Prostate gland (tissue), 2 donors: ENCODE results near the gene CD47. TPM values are rescaled to one million over a fixed set of nuclear protein-coding genes. Genes with fewer than 3 reads are reported as not detected.

Source experiments
- DNase-seq: peaks from one replicate; pipeline ENCODE4 v3.0.0-alpha.2; 2019; ENCODE audit warnings: low spot score
- H3K27ac ChIP-seq, 2 donors: fragments of 200-600 bp; sonication (generic); 2 replicates each; pipeline ENCODE4 v1.5.1; 2017 to 2019
- H3K27me3 ChIP-seq: fragments of 200-600 bp; sonication (generic); replicated peaks from 2 replicates; pipeline ENCODE4 v1.5.1; 2019; ENCODE audit not compliant: insufficient read depth
- H3K36me3 ChIP-seq, 2 donors: fragments of 200-600 bp; sonication (generic); 1 replicate in 1 of 2; 2 replicates in 1 of 2; pipeline versions ENCODE4 v1.5.1 to v1.8.1; 2017 to 2019
- H3K4me1 ChIP-seq: fragments of 200-600 bp; sonication (generic); replicated peaks from 2 replicates; pipeline ENCODE4 v1.5.1; 2019
- H3K4me3 ChIP-seq, 2 donors: fragments of 200-600 bp; sonication (generic); 2 replicates each; pipeline ENCODE4 v1.5.1; 2017 to 2019
- H3K9me3 ChIP-seq: fragments of 200-600 bp; sonication (generic); 2 replicates; pipeline ENCODE4 v1.5.1; 2017
- CTCF ChIP-seq, 4 experiments: fragments of 200-600 bp in 2 of 4; fragments of 450-650 bp in 2 of 4; sonication (generic) in 2 of 4; IDR thresholded peaks; 1 replicate in 3 of 4; 2 replicates in 1 of 4; pipeline ENCODE4 v1.5.1; 2016 to 2019; ENCODE audit warnings: antibody characterized with exemption in 4 of 4, mild to moderate bottlenecking in 2 of 4, moderate library complexity in 2 of 4
- POLR2A ChIP-seq: fragments of 450-650 bp; IDR thresholded peaks from one replicate; pipeline ENCODE4 v1.6.1; 2016; ENCODE audit warnings: antibody characterized with exemption, mild to moderate bottlenecking
- POLR2AphosphoS5 ChIP-seq: sonication (generic); formaldehyde crosslinking; IDR thresholded peaks from one replicate; pipeline ENCODE4 v1.6.1; 2017; ENCODE audit warnings: antibody characterized with exemption
- WGBS: methylation state at CpG from one replicate; pipeline ENCODE4 v1.1.5; 2018; 5-methylcytosine and 5-hydroxymethylcytosine counted together
- intact Hi-C: fragments of 100-400 bp; cut with DNase I; formaldehyde crosslinking; loops from one replicate; pipeline ENCODE4 v1.14.2; 2022
- total RNA-seq, 2 donors: library from RNA; depleted of rRNA; stranded (reverse); fragments of >200 nt; gene quantifications; one replicate each; pipeline ENCODE4 v1.1.0, GENCODE V29; 2016

CD47 gene
- total RNA-seq, 2 donors from 2014 or later, result 90.1 to 197 TPM

GRCh38 chr3:108025177-108025576 lies 65.7 kb downstream of the CD47 start:
- TF ChIP-seq POLR2AphosphoS5 (no peak), CTCF (IDR thresholded peaks at IDR 0.05) (no peak), POLR2A (no peak)
- Histone ChIP-seq H3K27ac (no peak overlapping the region), H3K27me3 (no peaks in the 10 kb centered on the region), H3K9me3 (no peaks in the 10 kb centered on the region), H3K36me3 (no peaks in the 10 kb centered on the region), H3K4me3 (no peak overlapping the region), H3K4me1 (no peaks in the 10 kb centered on the region)
- WGBS, result 98% methylated on average over 3 of the region's 3 CpGs
- DNase-seq, result no peak
- intact Hi-C loops, result no loop called here

GRCh38 chr3:108024146-108024850 lies 66.5 kb downstream of the CD47 start:
- no peak overlapping the region for H3K27ac ChIP-seq
- DNase-seq, result no peak
- TF ChIP-seq POLR2A, result no peak
- TF ChIP-seq POLR2AphosphoS5, result no peak
- no peak for TF ChIP-seq CTCF (IDR thresholded peaks at IDR 0.05)
- no peaks in the 10 kb centered on the region for H3K36me3 ChIP-seq
- no peaks in the 10 kb centered on the region for H3K27me3 ChIP-seq
- 85% methylated on average over 6 of the region's 6 CpGs for WGBS
- H3K9me3 ChIP-seq, result no peaks in the 10 kb centered on the region
- H3K4me1 ChIP-seq, result no peaks in the 10 kb centered on the region
- no peak overlapping the region for H3K4me3 ChIP-seq
- intact Hi-C loops, result no loop called here

GRCh38 chr3:108022256-108023150 lies 68.3 kb downstream of the CD47 start:
- TF ChIP-seq CTCF (IDR thresholded peaks at IDR 0.05) (no peak), POLR2A (no peak), POLR2AphosphoS5 (no peak)
- Histone ChIP-seq H3K9me3 (no peaks in the 10 kb centered on the region), H3K27me3 (no peaks in the 10 kb centered on the region), H3K4me1 (no peaks in the 10 kb centered on the region), H3K27ac (no peak overlapping the region), H3K36me3 (no peaks in the 10 kb centered on the region), H3K4me3 (no peak overlapping the region)
- intact Hi-C loops, result no loop called here
- no peak for DNase-seq
- WGBS, result 73% methylated on average over 3 of the region's 3 CpGs

DNA sequence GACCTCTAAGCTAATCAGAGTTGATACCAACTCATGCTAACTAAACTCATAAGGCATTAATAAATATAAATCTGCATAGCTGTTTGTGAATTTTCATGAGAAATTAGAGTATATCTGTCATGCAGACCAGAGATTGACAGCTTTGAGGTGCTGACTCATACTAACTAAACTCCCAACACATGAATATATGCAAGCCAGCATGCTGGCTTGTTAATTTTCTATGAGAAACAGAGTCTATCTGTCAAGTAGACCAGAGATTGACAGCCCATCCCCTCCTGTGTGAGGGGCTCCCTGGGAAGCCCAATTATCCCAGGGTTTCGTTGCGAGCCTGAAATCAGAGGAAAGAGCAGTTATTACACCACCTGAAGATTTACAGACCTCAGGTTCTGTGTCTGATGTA lies 69.3 kb downstream of the CD47 start:
- Histone ChIP-seq H3K36me3 (no peaks in the 10 kb centered on the region), H3K4me1 (no peaks in the 10 kb centered on the region), H3K27ac (no peak overlapping the region), H3K9me3 (no peaks in the 10 kb centered on the region), H3K27me3 (no peaks in the 10 kb centered on the region), H3K4me3 (no peak overlapping the region)
- TF ChIP-seq POLR2A (no peak), CTCF (IDR thresholded peaks at IDR 0.05) (no peak), POLR2AphosphoS5 (no peak)
- no peak for DNase-seq
- intact Hi-C loops, result no loop called here
- 94% methylated on average over 2 of the region's 2 CpGs for WGBS
